Measurements from ENCODE around the gene HDAC4.

- TF ChIP-seq GATA2 (IDR thresholded peaks at IDR 0.05; ENCODE audit: low read depth, low read length) (no peak), GATA3 (IDR thresholded peaks at IDR 0.05; ENCODE audit: low read depth, low read length) (no peak)
These were observed 28.8 kb downstream of the HDAC4 start for GRCh38 chr2:239371726-239372686.

Data from SH-SY5Y (cell line).